ENCODE data around the gene DYDC2.

GRCh38 chr10:80344276-80344675 is 12.3 kb upstream of the DYDC2 start:
- no peak for TF ChIP-seq CTCF (IDR thresholded peaks at IDR 0.05 in 4 of 5, conservative IDR thresholded peaks at IDR 0.05 in 1 of 5)
- no peak for TF ChIP-seq POLR2A (IDR thresholded peaks at IDR 0.05)

All from gastrocnemius medialis (tissue), 4 donors.